Inferior parietal cortex (tissue), 1 donor: ENCODE measurements around the gene TPM1.

ENCODE experiments used
- DNase-seq: peaks from one replicate; pipeline ENCODE4 v3.0.0-alpha.2; 2016; ENCODE audit errors: extremely low spot score

The TPM1 gene

GRCh38 chr15:63016234-63016633, 26.3 kb upstream of the TPM1 start:
- DNase-seq, result no peak

- no peak for DNase-seq
Measured at GRCh38 chr15:63018639-63019038, 23.9 kb upstream of the TPM1 start.

GRCh38 chr15:63019511-63020109, 22.9 kb upstream of the TPM1 start:
- DNase-seq, result no peak

- no peak for DNase-seq
Measured at GRCh38 chr15:63020128-63020527, 22.4 kb upstream of the TPM1 start.

GRCh38 chr15:63020759-63021430, 21.7 kb upstream of the TPM1 start:
- DNase-seq, result no peak

GRCh38 chr15:63022181-63022580, 20.4 kb upstream of the TPM1 start:
- DNase-seq, result no peak

GRCh38 chr15:63022663-63023062, 19.9 kb upstream of the TPM1 start:
- DNase-seq, result no peak

- DNase-seq, result no peak
Measured at GRCh38 chr15:63023351-63023945, 19.1 kb upstream of the TPM1 start.

- DNase-seq, result no peak
Measured at GRCh38 chr15:63025460-63025859, 17.1 kb upstream of the TPM1 start.

GRCh38 chr15:63027646-63028045, 14.9 kb upstream of the TPM1 start:
- DNase-seq, result no peak

- no peak for DNase-seq
Measured at GRCh38 chr15:63028442-63029110, 14.0 kb upstream of the TPM1 start.

- no peak for DNase-seq
Measured at GRCh38 chr15:63029676-63030075, 12.9 kb upstream of the TPM1 start.

- no peak for DNase-seq
Measured at GRCh38 chr15:63030101-63030551, 12.4 kb upstream of the TPM1 start.

GRCh38 chr15:63034578-63034977, 8.0 kb upstream of the TPM1 start:
- no peak for DNase-seq

- no peak for DNase-seq
Measured at GRCh38 chr15:63035253-63035652, 7.3 kb upstream of the TPM1 start.

- DNase-seq, result no peak
Measured at GRCh38 chr15:63035977-63036376, 6.6 kb upstream of the TPM1 start.

GRCh38 chr15:63037976-63038720, 4.4 kb upstream of the TPM1 start:
- no peak for DNase-seq

- no peak for DNase-seq
Measured at GRCh38 chr15:63038926-63039673, 3.4 kb upstream of the TPM1 start.

GRCh38 chr15:63039811-63040210, 2.7 kb upstream of the TPM1 start:
- no peak for DNase-seq

GRCh38 chr15:63040509-63040908, 2.0 kb upstream of the TPM1 start:
- DNase-seq, result no peak

GRCh38 chr15:63040954-63041353, 1.6 kb upstream of the TPM1 start:
- DNase-seq, result no peak
